H9 (cell line): ENCODE measurements around the gene IQGAP3. TPM values are rescaled to one million over a fixed set of nuclear protein-coding genes. Genes with fewer than 3 reads are reported as not detected.

Experiments used
- DNase-seq: peaks from one replicate; pipeline ENCODE4 v3.0.0-alpha.2; 2017
- H2AFZ ChIP-seq: one replicate; pipeline ENCODE4 v1.6.1; 2013; ENCODE audit warnings: mild to moderate bottlenecking, low read length, control low read depth, moderate library complexity
- H2AK5ac ChIP-seq: 2 replicates; pipeline ENCODE4 v1.6.1; 2013; ENCODE audit warnings: low read length, control low read depth, mixed read lengths; ENCODE audit not compliant: insufficient read length
- H2BK120ac ChIP-seq: one replicate; pipeline ENCODE4 v1.6.1; 2013; ENCODE audit warnings: low read depth, mild to moderate bottlenecking, low read length, control low read depth, inconsistent platforms; ENCODE audit not compliant: poor library complexity, severe bottlenecking
- H2BK12ac ChIP-seq: 2 replicates; pipeline ENCODE4 v1.6.1; 2013; ENCODE audit warnings: low read length, control low read depth, mixed read lengths, low read depth; ENCODE audit not compliant: insufficient read length
- H2BK15ac ChIP-seq: 2 replicates; pipeline ENCODE4 v1.6.1; 2013; ENCODE audit warnings: low read depth, low read length, control low read depth
- H2BK20ac ChIP-seq: one replicate; pipeline ENCODE4 v1.6.1; 2013; ENCODE audit warnings: low read depth, mild to moderate bottlenecking, low read length, control low read depth, inconsistent platforms; ENCODE audit not compliant: poor library complexity, severe bottlenecking
- H2BK5ac ChIP-seq: 2 replicates; pipeline ENCODE4 v1.6.1; 2013; ENCODE audit warnings: low read length, control low read depth, mixed read lengths; ENCODE audit not compliant: insufficient read length
- H3K14ac ChIP-seq: 2 replicates; pipeline ENCODE4 v1.6.1; 2013; ENCODE audit warnings: low read length, control low read depth; ENCODE audit not compliant: insufficient read depth
- H3K18ac ChIP-seq: 2 replicates; pipeline ENCODE4 v1.6.1; 2013; ENCODE audit warnings: low read depth, mild to moderate bottlenecking, mixed read lengths, low read length, control low read depth; ENCODE audit not compliant: insufficient read length
- H3K23ac ChIP-seq: 2 replicates; pipeline ENCODE4 v1.6.1; 2013; ENCODE audit warnings: low read length, control low read depth, mixed read lengths, low read depth; ENCODE audit not compliant: insufficient read length
- H3K23me2 ChIP-seq: 2 replicates; pipeline ENCODE4 v1.6.1; 2013; ENCODE audit warnings: low read depth, mild to moderate bottlenecking, mixed read lengths, low read length, control low read depth; ENCODE audit not compliant: insufficient read length, poor library complexity, severe bottlenecking
- H3K27ac ChIP-seq: 2 replicates; pipeline ENCODE4 v1.5.1; 2013; ENCODE audit warnings: low read length, control low read depth, mixed read lengths, low read depth; ENCODE audit not compliant: insufficient read length
- H3K27me3 ChIP-seq: 2 replicates; pipeline ENCODE4 v1.6.1; 2013; ENCODE audit warnings: low read length, control low read depth, inconsistent platforms; ENCODE audit not compliant: insufficient read depth
- H3K4ac ChIP-seq: 2 replicates; pipeline ENCODE4 v1.6.1; 2013; ENCODE audit warnings: low read depth, mild to moderate bottlenecking, control low read depth, inconsistent platforms, low read length, moderate library complexity
- H3K4me1 ChIP-seq: 2 replicates; pipeline ENCODE4 v1.6.1; 2013; ENCODE audit warnings: low read length, control low read depth, inconsistent platforms; ENCODE audit not compliant: insufficient read depth
- H3K4me2 ChIP-seq: 2 replicates; pipeline ENCODE4 v1.6.1; 2013; ENCODE audit warnings: low read length, control low read depth, mixed read lengths; ENCODE audit not compliant: insufficient read length, insufficient read depth
- H3K56ac ChIP-seq: 2 replicates; pipeline ENCODE4 v1.6.1; 2013; ENCODE audit warnings: low read depth, mild to moderate bottlenecking, mixed read lengths, low read length, control low read depth; ENCODE audit not compliant: insufficient read length
- H3K79me1 ChIP-seq: 2 replicates; pipeline ENCODE4 v1.6.1; 2013; ENCODE audit warnings: low read depth, mild to moderate bottlenecking, moderate library complexity, low read length, control low read depth, inconsistent platforms; ENCODE audit not compliant: insufficient read depth, poor library complexity, severe bottlenecking
- H3K79me2 ChIP-seq: 2 replicates; pipeline ENCODE4 v1.6.1; 2013; ENCODE audit warnings: low read length, control low read depth, inconsistent platforms; ENCODE audit not compliant: insufficient read depth
- H3K9ac ChIP-seq: 2 replicates; pipeline ENCODE4 v1.6.1; 2013; ENCODE audit warnings: low read length, control low read depth, mixed read lengths; ENCODE audit not compliant: insufficient read length; ENCODE audit errors: extremely low read depth
- H3K9me3 ChIP-seq: one replicate; pipeline ENCODE4 v1.6.1; 2013; ENCODE audit warnings: low read depth, low read length, inconsistent platforms; ENCODE audit not compliant: control insufficient read depth
- H3T11ph ChIP-seq: one replicate; pipeline ENCODE4 v1.6.1; 2013; ENCODE audit warnings: mild to moderate bottlenecking, low read length, control low read depth, inconsistent platforms
- H4K20me1 ChIP-seq: one replicate; pipeline ENCODE4 v1.6.1; 2013; ENCODE audit not compliant: control insufficient read depth, insufficient read length, insufficient read depth
- H4K5ac ChIP-seq: 2 replicates; pipeline ENCODE4 v1.6.1; 2013; ENCODE audit warnings: low read depth, mild to moderate bottlenecking, mixed read lengths, low read length, control low read depth; ENCODE audit not compliant: insufficient read length
- H4K8ac ChIP-seq: replicated peaks from 2 replicates; pipeline ENCODE4 v1.6.1; 2013; ENCODE audit warnings: low read length, control low read depth, mixed read lengths, low read depth; ENCODE audit not compliant: insufficient read length
- H4K91ac ChIP-seq: 2 replicates; pipeline ENCODE4 v1.6.1; 2013; ENCODE audit warnings: low read depth, mild to moderate bottlenecking, moderate library complexity, mixed read lengths, low read length, control low read depth; ENCODE audit not compliant: insufficient read length
- H3K27ac Mint-ChIP-seq, 3 experiments: 2 replicates in 2 of 3; 3 replicates in 1 of 3; pipeline ENCODE4 v1.8.0; 2020 to 2021; ENCODE audit warnings: mixed read lengths in 3 of 3, mild to moderate bottlenecking in 1 of 3, moderate library complexity in 1 of 3
- H3K27me3 Mint-ChIP-seq: 2 replicates; pipeline ENCODE4 v1.8.0; 2021; ENCODE audit warnings: low read depth, mild to moderate bottlenecking, moderate library complexity, mixed read lengths
- H3K36me3 Mint-ChIP-seq, 3 experiments: 2 replicates in 2 of 3; 3 replicates in 1 of 3; pipeline ENCODE4 v1.8.0; 2020 to 2021; ENCODE audit warnings: low read depth in 3 of 3, mixed read lengths in 3 of 3; ENCODE audit not compliant: insufficient read depth in 1 of 3
- H3K4me1 Mint-ChIP-seq, 2 experiments: 2 replicates each; pipeline ENCODE4 v1.8.0; 2020; ENCODE audit warnings: mixed read lengths in 2 of 2
- H3K4me3 Mint-ChIP-seq, 2 experiments: 2 replicates in 1 of 2; 3 replicates in 1 of 2; pipeline ENCODE4 v1.8.0; 2020 to 2021; ENCODE audit warnings: mild to moderate bottlenecking in 2 of 2, mixed read lengths in 2 of 2, moderate library complexity in 1 of 2
- H3K9me3 Mint-ChIP-seq, 2 experiments: 2 replicates in 1 of 2; 3 replicates in 1 of 2; pipeline ENCODE4 v1.8.0; 2020; ENCODE audit warnings: mild to moderate bottlenecking in 2 of 2, mixed read lengths in 2 of 2, moderate library complexity in 1 of 2
- CTCF ChIP-seq: fragments of 200-600 bp; sonication (generic); conservative IDR thresholded peaks from 3 replicates; pipeline ENCODE4 v1.8.0; 2021; ENCODE audit warnings: antibody characterized with exemption, mild to moderate bottlenecking
- WGBS: extraction: QIAGEN DNeasy Blood & Tissue Kit; methylation state at CpG from one replicate; pipeline ENCODE4 v1.1.7; 2013; ENCODE audit warnings: missing lambda C conversion rate, low lambda C conversion rate, mixed read lengths; ENCODE audit not compliant: insufficient read length; ENCODE audit errors: extremely low coverage; 5-methylcytosine and 5-hydroxymethylcytosine counted together
- total RNA-seq: library from RNA; stranded (reverse); gene quantifications from 2 replicates; pipeline ENCODE4 v1.2.1, GENCODE V29; 2021

The IQGAP3 gene
- total RNA-seq, 1 experiment from 2014 or later: 24.5 TPM

- peaks cover 25% of the 10 kb centered on the region for H3K27me3 Mint-ChIP-seq
- no peak overlapping the region for H2AK5ac ChIP-seq
- no peaks in the 10 kb centered on the region for H3K27me3 ChIP-seq
- no peak overlapping the region for H3K23ac ChIP-seq
- H3K23me2 ChIP-seq: no peaks in the 10 kb centered on the region
- H3K27ac Mint-ChIP-seq: no peak overlapping the region
- no peak overlapping the region for H3K4me2 ChIP-seq
- no peak overlapping the region for H2BK5ac ChIP-seq
- TF ChIP-seq CTCF: no peak
- WGBS: no CpG with 5 or more reads among the region's 13 CpGs
- no peaks in the 10 kb centered on the region for H3K4me1 ChIP-seq
- no peak overlapping the region for H2BK20ac ChIP-seq
- no peak overlapping the region for H3K4me3 Mint-ChIP-seq
- H3K9ac ChIP-seq: no peak overlapping the region
- no peak overlapping the region for H3T11ph ChIP-seq
- no peak overlapping the region for H2BK12ac ChIP-seq
- H4K8ac ChIP-seq: no peak overlapping the region
- H3K56ac ChIP-seq: no peak overlapping the region
- no peaks in the 10 kb centered on the region for H3K79me2 ChIP-seq
- no peaks in the 10 kb centered on the region for H3K9me3 Mint-ChIP-seq
- H4K5ac ChIP-seq: no peak overlapping the region
- H3K4me1 Mint-ChIP-seq: peaks cover 17 to 33% of the 10 kb centered on the region in 2 experiments
- H3K14ac ChIP-seq: no peak overlapping the region
- no peak overlapping the region for H3K27ac ChIP-seq
- no peaks in the 10 kb centered on the region for H3K36me3 Mint-ChIP-seq
- no peak overlapping the region for H4K91ac ChIP-seq
- DNase-seq: no peak
- no peak overlapping the region for H2BK15ac ChIP-seq
- H3K4ac ChIP-seq: no peak overlapping the region
- H2AFZ ChIP-seq: no peak overlapping the region
- no peaks in the 10 kb centered on the region for H3K79me1 ChIP-seq
- H3K18ac ChIP-seq: no peak overlapping the region
- H4K20me1 ChIP-seq: no peaks in the 10 kb centered on the region
- H3K9me3 ChIP-seq: no peaks in the 10 kb centered on the region
- no peak overlapping the region for H2BK120ac ChIP-seq
Observed at GRCh38 chr1:156510709-156511108, 61.7 kb downstream of the IQGAP3 start.
